Hair follicle dermal papilla cell (primary cell): Measurements from ENCODE around the gene THAP4. TPM values are rescaled to one million over a fixed set of nuclear protein-coding genes. Genes with fewer than 3 reads are reported as not detected.
A peak's percentile ranks its signal among the peaks of the same experiment; 100 is the strongest.

Source experiments
- small RNA-seq: library from RNA; depleted of rRNA; stranded (forward); fragments of <200 nt; gene quantifications from one replicate; pipeline ENCODE3, GENCODE V24; 2012
- total RNA-seq: library from RNA; depleted of rRNA; stranded (reverse); fragments of >200 nt; gene quantifications from 2 replicates; pipeline ENCODE4 v1.2.3, GENCODE V29; 2012

Gene THAP4
- 47.7 and 51.0 TPM in 2 replicates for total RNA-seq

GRCh38 chr2:241637018-241637794 is at the start of gene THAP4, which contains the start of gene ATG4B:
TSS of gene THAP4 (minus strand) at chr2:241637158. CDS start at chr2:241637017, 141 bp downstream.
TSS of gene ATG4B (plus strand) at chr2:241637693. CDS start at chr2:241637715, 22 bp downstream.

GRCh38 chr2:241558532-241559322 is 78.2 kb downstream of the THAP4 start, which contains the start of gene BOK:
TSS of gene BOK (plus strand) at chr2:241558745. CDS start at chr2:241559484, 739 bp downstream.

Small RNA genes lying within 50 kb of the gene (small RNA-seq; reads per million reads assigned to genes)
- gene RNA5SP122 = 1.9 reads per million, percentile 43 among the genes with 10 or more reads in this experiment

Other genes with a start within 250 kb of the THAP4 start
- 207 and 234 TPM in 2 replicates for gene STK25, start 128.6 kb downstream of the THAP4 start, total RNA-seq
- gene BOK, start 78.4 kb downstream of the THAP4 start, total RNA-seq = 20.3 and 25.6 TPM in 2 replicates
- gene ATG4B, start 535 bp upstream of the THAP4 start, total RNA-seq = 55.2 and 58.0 TPM in 2 replicates
- gene DTYMK, start 49.7 kb upstream of the THAP4 start, total RNA-seq = 11.4 and 12.3 TPM in 2 replicates
- gene ING5, start 64.9 kb upstream of the THAP4 start, total RNA-seq = 14.7 and 21.6 TPM in 2 replicates
- gene D2HGDH, start 97.5 kb upstream of the THAP4 start, total RNA-seq = 17.1 and 23.4 TPM in 2 replicates
- not detected in 2 replicates for gene GAL3ST2, start 139.7 kb upstream of the THAP4 start, total RNA-seq
- not detected in 2 replicates for gene NEU4, start 172.0 kb upstream of the THAP4 start, total RNA-seq
- gene PDCD1, start 221.7 kb upstream of the THAP4 start, total RNA-seq = not detected in 2 replicates
- not detected in 2 replicates for gene RTP5, start 232.6 kb upstream of the THAP4 start, total RNA-seq